Measurements from ENCODE around the gene WWOX.

DNA sequence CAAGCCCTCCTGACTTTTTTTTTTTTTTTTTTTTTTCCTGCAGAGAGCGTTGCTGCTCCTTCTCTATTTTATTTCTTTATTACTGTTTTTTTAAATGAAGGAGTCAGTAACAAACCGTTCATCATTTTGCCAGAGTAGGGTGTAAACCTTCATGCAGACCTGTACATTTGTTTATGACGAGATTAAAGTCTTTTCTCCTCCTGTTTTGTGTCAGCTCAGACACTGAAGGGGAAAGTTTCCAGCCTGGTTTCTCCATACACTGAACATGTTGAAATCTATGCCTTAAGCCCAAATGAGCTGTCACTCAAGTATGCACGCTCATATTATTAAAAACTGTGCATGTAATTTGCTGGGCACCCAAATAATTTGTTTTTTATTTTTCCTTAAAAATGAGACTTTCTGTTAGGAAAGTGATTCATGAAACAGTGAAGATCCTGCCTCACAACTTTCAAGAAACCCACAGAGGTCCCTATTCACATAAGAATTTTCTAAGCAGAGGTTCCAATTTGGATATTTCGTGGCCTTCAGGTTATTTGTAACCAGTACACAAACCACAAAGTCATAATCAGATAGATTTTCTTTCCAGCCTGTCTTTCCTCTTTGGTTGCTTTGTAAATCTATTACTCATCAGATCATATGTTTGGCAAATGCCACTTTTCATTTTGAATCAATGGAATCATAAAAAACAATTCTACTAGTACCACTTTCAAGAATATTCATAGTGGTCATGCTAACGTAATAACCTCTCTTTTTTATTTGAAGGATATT is 800.8 kb downstream of the WWOX start:
- TF ChIP-seq, protein P1, sequence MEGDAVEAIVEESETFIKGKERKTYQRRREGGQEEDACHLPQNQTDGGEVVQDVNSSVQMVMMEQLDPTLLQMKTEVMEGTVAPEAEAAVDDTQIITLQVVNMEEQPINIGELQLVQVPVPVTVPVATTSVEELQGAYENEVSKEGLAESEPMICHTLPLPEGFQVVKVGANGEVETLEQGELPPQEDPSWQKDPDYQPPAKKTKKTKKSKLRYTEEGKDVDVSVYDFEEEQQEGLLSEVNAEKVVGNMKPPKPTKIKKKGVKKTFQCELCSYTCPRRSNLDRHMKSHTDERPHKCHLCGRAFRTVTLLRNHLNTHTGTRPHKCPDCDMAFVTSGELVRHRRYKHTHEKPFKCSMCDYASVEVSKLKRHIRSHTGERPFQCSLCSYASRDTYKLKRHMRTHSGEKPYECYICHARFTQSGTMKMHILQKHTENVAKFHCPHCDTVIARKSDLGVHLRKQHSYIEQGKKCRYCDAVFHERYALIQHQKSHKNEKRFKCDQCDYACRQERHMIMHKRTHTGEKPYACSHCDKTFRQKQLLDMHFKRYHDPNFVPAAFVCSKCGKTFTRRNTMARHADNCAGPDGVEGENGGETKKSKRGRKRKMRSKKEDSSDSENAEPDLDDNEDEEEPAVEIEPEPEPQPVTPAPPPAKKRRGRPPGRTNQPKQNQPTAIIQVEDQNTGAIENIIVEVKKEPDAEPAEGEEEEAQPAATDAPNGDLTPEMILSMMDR (IDR thresholded peaks at IDR 0.05): no peak
- no peak for TF ChIP-seq POLR2AphosphoS5 (IDR thresholded peaks at IDR 0.05)

Data from gastroesophageal sphincter (tissue), 3 donors.